Heart right ventricle (tissue), 16 donors: Measurements from ENCODE around the gene IGSF21. TPM values are rescaled to one million over a fixed set of nuclear protein-coding genes. Genes with fewer than 3 reads are reported as not detected.
A peak's percentile ranks its signal among the peaks of the same experiment; 100 is the strongest.

Experiments
- ATAC-seq, 8 donors: fragments of 200-7000 bp; cut with Tn5 transposase; one replicate each; pipeline ENCODE4 v1.9.1; 2020; ENCODE audit warnings: mild to moderate bottlenecking in 8 of 8, moderate library complexity in 8 of 8, moderate number of reproducible peaks in 1 of 8
- DNase-seq, 2 donors: peaks; one replicate each; pipeline ENCODE4 v3.0.0-alpha.2; 2020
- H3K27ac ChIP-seq, 10 donors: fragments of 200-600 bp; sonication (generic) in 2 of 10; one replicate each; pipeline versions ENCODE4 v1.5.0 to v1.8.0; 2020 to 2022; ENCODE audit warnings: mild to moderate bottlenecking in 3 of 10
- H3K27me3 ChIP-seq, 7 donors: fragments of 200-600 bp; one replicate each; pipeline ENCODE4 v1.8.0; 2021 to 2022; ENCODE audit warnings: mild to moderate bottlenecking in 2 of 7
- H3K36me3 ChIP-seq, 9 donors: fragments of 200-600 bp; sonication (generic) in 1 of 9; one replicate each; pipeline versions ENCODE4 v1.5.0 to v1.8.0; 2020 to 2022; ENCODE audit warnings: mild to moderate bottlenecking in 2 of 9
- H3K4me1 ChIP-seq, 9 donors: fragments of 200-600 bp; sonication (generic) in 1 of 9; one replicate each; pipeline versions ENCODE4 v1.5.0 to v1.8.0; 2020 to 2022; ENCODE audit warnings: mild to moderate bottlenecking in 4 of 9
- H3K4me3 ChIP-seq, 10 donors: fragments of 200-600 bp; sonication (generic) in 2 of 10; one replicate each; pipeline versions ENCODE4 v1.5.0 to v1.8.0; 2020 to 2022; ENCODE audit warnings: mild to moderate bottlenecking in 7 of 10, moderate library complexity in 2 of 10
- H3K9me3 ChIP-seq, 11 donors: fragments of 200-600 bp in 10 of 11; sonication (generic) in 2 of 11; one replicate each; pipeline versions ENCODE4 v1.5.0 to v1.8.0; 2013 to 2022; ENCODE audit warnings: mild to moderate bottlenecking in 2 of 11, control low read depth in 1 of 11, moderate library complexity in 1 of 11
- WGBS, 2 donors: extraction: QIAGEN DNeasy Blood & Tissue Kit; methylation state at CpG; one replicate each; pipeline ENCODE4 v1.1.7; 2013; ENCODE audit warnings: inconsistent platforms in 1 of 2; 5-methylcytosine and 5-hydroxymethylcytosine counted together
- intact Hi-C, 10 donors: fragments of 100-400 bp; cut with DNase I; formaldehyde crosslinking; loops; one replicate each; pipeline versions ENCODE4 v1.11.1 to v1.14.2; 2022
- polyA plus RNA-seq, 2 donors: library from polyadenylated mRNA; stranded (reverse); fragments of 200-250 nt; gene quantifications; one replicate each; pipeline ENCODE4 v1.2.3, GENCODE V29; 2013
- total RNA-seq, 10 donors: library from RNA; stranded (reverse); fragmentation: NEBNext Ultra II Directional in 3 of 10; extraction: Animal tissue kit (Norgen Biotek cat#: 25700) in 3 of 10; gene quantifications; one replicate each; pipeline versions ENCODE4 v1.2.1 to v1.2.4, GENCODE V29; 2021 to 2023
- TF ChIP-seq, protein P1 (sequence below), 9 donors: fragments of 200-600 bp; sonication (generic) in 2 of 9; IDR thresholded peaks; one replicate each; pipeline versions ENCODE4 v1.5.0 to v1.8.0; 2021 to 2022; ENCODE audit warnings: antibody characterized with exemption in 9 of 9, mild to moderate bottlenecking in 5 of 9, moderate library complexity in 1 of 9
- donor health status: Arrhythmogenic right ventricular cardiomyopathy.
- donor health status: ischemic (EF 13 %, LVEDD 7.1; RV severe dilation, severe dysfunction).
- donor health status: healthy with polysubstance abuse.
- donor health status: DM: no; HTN: yes; CAD: no.
- donor health status: DM: no; HTN: no; CAD: no.
- donor health status: ischemic (EF 25% LVEDD 6.9; RV normal size, moderate dysfunction).
- donor health status: ischemic (EF 25% LVEDD 5.7; RV mildly dilated, moderate dysfunction).
- donor health status: healthy.
- donor health status: DM: yes; HTN: yes; CAD: no.
- donor health status: Ischemic cardiomyopathy.
- donor health status: ischemic (EF 35%, LVEDD 5.7; RV mildly dilated, moderate dysfunction).
- donor health status: nonischemic (EF 11% LVEDD 7.7; RV severe dilation, severe dysfunction).
- donor health status: DM: yes; HTN: yes; CAD: no.
- donor health status: PGD.
- donor health status: ischemic (EF 29% LVEDD 5.4; RV normal size, mild dysfunction).
- donor health status: nonischemic (EF 23%, LVEDD 6.1; RV moderate dilation, normal function).

IGSF21 gene
- total and polyA plus RNA-seq, 12 donors: 0.13 to 1.6 (median 0.51) TPM; not detected in 1

DNA sequence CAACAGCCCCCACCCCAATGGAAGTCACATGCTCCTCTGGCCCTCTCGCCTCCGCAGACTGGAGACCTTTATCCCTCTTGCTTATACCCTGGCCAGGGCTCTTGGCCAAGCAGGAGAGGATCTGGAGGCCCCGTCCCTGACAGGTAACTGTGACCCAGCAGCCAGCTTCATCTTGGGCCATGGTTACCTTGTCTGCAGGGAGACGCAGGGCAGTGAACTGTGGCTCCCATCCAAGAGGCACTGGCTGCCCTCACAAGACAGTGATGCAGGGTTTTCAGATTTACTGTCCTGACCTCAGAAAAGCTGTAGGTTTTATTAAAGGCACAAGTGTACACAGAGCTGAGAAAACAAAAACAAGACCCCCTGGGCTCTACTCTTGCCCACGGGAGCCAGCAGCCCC is 276.5 kb downstream of the IGSF21 start:
- H3K27me3 ChIP-seq: peaks cover 0 to 31% (median 23%) of the 10 kb centered on the region in 7 donors
- WGBS, 2 donors: 61 to 65% methylated on average over 5 of the region's 5 CpGs
- H3K9me3 ChIP-seq: peaks cover 0 to 13% (median 0%) of the 10 kb centered on the region in 11 donors
- no peaks in the 10 kb centered on the region for H3K36me3 ChIP-seq
- intact Hi-C loops: no loop called here
- no peak overlapping the region for H3K27ac ChIP-seq
- H3K4me3 ChIP-seq: no peak overlapping the region
- H3K4me1 ChIP-seq: peaks cover 0 to 11% (median 0%) of the 10 kb centered on the region in 9 donors
- TF ChIP-seq, protein P1, sequence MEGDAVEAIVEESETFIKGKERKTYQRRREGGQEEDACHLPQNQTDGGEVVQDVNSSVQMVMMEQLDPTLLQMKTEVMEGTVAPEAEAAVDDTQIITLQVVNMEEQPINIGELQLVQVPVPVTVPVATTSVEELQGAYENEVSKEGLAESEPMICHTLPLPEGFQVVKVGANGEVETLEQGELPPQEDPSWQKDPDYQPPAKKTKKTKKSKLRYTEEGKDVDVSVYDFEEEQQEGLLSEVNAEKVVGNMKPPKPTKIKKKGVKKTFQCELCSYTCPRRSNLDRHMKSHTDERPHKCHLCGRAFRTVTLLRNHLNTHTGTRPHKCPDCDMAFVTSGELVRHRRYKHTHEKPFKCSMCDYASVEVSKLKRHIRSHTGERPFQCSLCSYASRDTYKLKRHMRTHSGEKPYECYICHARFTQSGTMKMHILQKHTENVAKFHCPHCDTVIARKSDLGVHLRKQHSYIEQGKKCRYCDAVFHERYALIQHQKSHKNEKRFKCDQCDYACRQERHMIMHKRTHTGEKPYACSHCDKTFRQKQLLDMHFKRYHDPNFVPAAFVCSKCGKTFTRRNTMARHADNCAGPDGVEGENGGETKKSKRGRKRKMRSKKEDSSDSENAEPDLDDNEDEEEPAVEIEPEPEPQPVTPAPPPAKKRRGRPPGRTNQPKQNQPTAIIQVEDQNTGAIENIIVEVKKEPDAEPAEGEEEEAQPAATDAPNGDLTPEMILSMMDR (IDR thresholded peaks at IDR 0.05): no peak
- DNase-seq (no peak), ATAC-seq (no peak)

DNA sequence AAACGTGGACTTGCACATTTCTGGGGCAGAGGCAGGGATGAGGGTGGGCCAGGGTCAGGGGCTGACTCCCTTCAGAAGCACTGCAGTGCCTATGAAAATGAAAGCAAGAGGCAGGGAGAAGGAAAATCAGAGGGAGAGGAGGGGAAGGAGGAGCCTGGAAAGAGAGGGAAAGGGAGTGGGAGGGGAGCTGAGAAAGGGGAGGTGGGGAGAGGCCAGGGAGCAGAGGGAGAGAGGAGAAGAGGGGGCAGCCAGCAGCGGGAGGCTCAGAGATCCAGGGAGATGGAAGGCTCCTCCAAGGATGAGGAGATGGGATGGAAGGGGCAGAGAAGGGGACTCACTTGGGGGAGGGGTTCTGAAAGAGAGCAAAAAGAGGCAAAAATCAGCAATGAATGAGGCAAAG is 276.9 kb downstream of the IGSF21 start:
- peaks cover 0 to 11% (median 0%) of the 10 kb centered on the region in 9 donors for H3K4me1 ChIP-seq
- no peak for DNase-seq
- ATAC-seq: no peak
- TF ChIP-seq, protein P1 (IDR thresholded peaks at IDR 0.05): no peak
- H3K4me3 ChIP-seq: no peak overlapping the region
- H3K27me3 ChIP-seq: peaks cover 0 to 36% (median 23%) of the 10 kb centered on the region in 7 donors
- no peaks in the 10 kb centered on the region for H3K36me3 ChIP-seq
- H3K9me3 ChIP-seq: peaks cover 0 to 11% (median 0%) of the 10 kb centered on the region in 11 donors
- H3K27ac ChIP-seq: no peak overlapping the region
- intact Hi-C loops: no loop called here
- WGBS, 2 donors: 9 to 15% methylated on average over 2 of the region's 2 CpGs

DNA sequence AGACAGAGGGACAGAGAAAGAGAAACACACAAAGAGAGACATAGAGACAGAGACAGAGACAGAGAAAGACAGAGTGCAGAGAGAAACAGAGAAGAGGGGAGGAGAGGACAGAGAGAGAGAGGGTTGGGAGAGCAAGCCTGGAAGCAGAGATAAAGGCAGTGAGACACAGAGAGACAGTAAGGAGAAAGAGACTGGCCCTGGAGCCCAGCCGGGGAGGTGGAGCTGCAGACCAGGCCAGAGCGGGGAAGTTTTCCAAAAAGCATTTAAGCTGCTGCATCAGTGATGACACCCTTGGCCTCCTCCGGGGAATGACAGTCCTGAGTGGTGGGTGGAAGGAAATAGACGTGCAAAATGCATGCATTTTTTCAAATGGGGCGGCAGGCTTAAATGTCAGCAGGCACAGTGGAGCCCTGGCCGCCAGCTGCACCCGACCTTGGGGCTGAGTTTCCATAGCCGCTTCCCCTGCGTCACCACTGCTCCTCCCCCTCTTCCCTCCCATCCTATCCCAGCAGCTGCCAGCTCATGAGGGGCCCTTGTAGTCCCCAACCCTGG is 277.7 kb downstream of the IGSF21 start:
- peaks cover 0 to 11% (median 0%) of the 10 kb centered on the region in 9 donors for H3K4me1 ChIP-seq
- WGBS, 2 donors: 6% methylated on average over 9 of the region's 9 CpGs
- intact Hi-C loops: no loop called here
- no peak for DNase-seq
- no peaks in the 10 kb centered on the region for H3K36me3 ChIP-seq
- TF ChIP-seq, protein P1 (IDR thresholded peaks at IDR 0.05): no peak
- H3K27ac ChIP-seq: peak overlapping the region in 1 of 10 donors; percentile 31
- peak; percentile 51 to 78 (median 60) for ATAC-seq
- peaks cover 0 to 38% (median 26%) of the 10 kb centered on the region in 7 donors for H3K27me3 ChIP-seq
- peaks cover 0 to 3% (median 0%) of the 10 kb centered on the region in 11 donors for H3K9me3 ChIP-seq
- no peak overlapping the region for H3K4me3 ChIP-seq

DNA sequence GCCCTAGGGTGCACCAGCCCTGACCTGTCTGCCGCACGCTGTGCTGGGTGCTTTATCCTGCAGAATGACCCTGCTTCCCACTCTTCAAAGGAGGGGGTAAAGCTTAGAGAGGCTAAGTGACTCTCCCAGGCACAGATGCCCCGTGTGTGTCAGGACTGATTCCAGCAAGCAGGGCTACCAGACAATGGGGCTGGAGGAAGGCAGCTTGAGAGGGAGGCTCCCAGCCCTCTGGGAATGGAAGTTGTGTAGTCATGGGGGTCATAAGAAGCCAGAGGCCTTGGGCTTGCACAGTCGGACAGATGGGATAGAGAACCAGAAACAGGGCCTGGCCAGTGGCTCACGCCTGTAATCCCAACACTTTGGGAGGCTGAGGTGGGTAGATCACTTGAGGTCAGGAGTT is 279.0 kb downstream of the IGSF21 start:
- TF ChIP-seq, protein P1 (IDR thresholded peaks at IDR 0.05): no peak
- Histone ChIP-seq H3K9me3 (peaks cover 0 to 2% (median 0%) of the 10 kb centered on the region in 11 donors), H3K27me3 (peaks cover 0 to 39% (median 17%) of the 10 kb centered on the region in 7 donors), H3K36me3 (no peaks in the 10 kb centered on the region), H3K4me1 (peaks cover 0 to 11% (median 0%) of the 10 kb centered on the region in 9 donors), H3K4me3 (no peak overlapping the region), H3K27ac (no peak overlapping the region)
- DNase-seq (no peak), ATAC-seq (no peak)
- intact Hi-C loops: no loop called here
- WGBS, 2 donors: 81 to 92% methylated on average over 5 of the region's 5 CpGs
